H1 (cell line): ENCODE data around the gene FAF2. TPM values are rescaled to one million over a fixed set of nuclear protein-coding genes. Genes with fewer than 3 reads are reported as not detected.

Experiments
- CTCF ChIA-PET: fragments of 300-600 bp; sonication (Branson Sonifier 250); formaldehyde crosslinking; loops from one replicate; lab custom pipeline; 2021; ENCODE audit not compliant: partially characterized antibody; lab: Charles Lee
- POLR2A ChIA-PET: fragments of 300-600 bp; sonication (Branson Sonifier 250); formaldehyde crosslinking; loops from one replicate; lab custom pipeline; 2021; ENCODE audit warnings: inconsistent platforms; ENCODE audit not compliant: partially characterized antibody; lab: Charles Lee
- DNase-seq, 2 experiments: peaks; one replicate each; pipeline versions ENCODE4 v3.0.0 to v3.0.0-alpha.2; 2010 to 2022; ENCODE audit warnings: low spot score in 2 of 2, low read depth in 1 of 2, mixed read lengths in 1 of 2
- FAIRE-seq: peaks from 2 replicates; lab custom pipeline; 2011; peaks lifted over from hg19 to GRCh38; lab: Jason Lieb, UNC
- H2AFZ ChIP-seq: 2 replicates; pipeline ENCODE4 v1.8.1; 2012; ENCODE audit warnings: low read length, inconsistent platforms
- H2AK5ac ChIP-seq: 2 replicates; pipeline ENCODE4 v1.6.1; 2013; ENCODE audit warnings: low read depth, low read length
- H2BK120ac ChIP-seq: replicated peaks from 2 replicates; pipeline ENCODE3; 2013; ENCODE audit warnings: low read depth, low read length, inconsistent platforms
- H2BK12ac ChIP-seq: 2 replicates; pipeline ENCODE4 v1.6.1; 2013; ENCODE audit warnings: low read depth, low read length
- H2BK15ac ChIP-seq: 2 replicates; pipeline ENCODE4 v1.6.1; 2013; ENCODE audit warnings: low read length
- H2BK20ac ChIP-seq: 2 replicates; pipeline ENCODE4 v1.6.1; 2013; ENCODE audit warnings: low read length
- H2BK5ac ChIP-seq: 2 replicates; pipeline ENCODE4 v1.6.1; 2013; ENCODE audit warnings: low read depth, low read length
- H3K14ac ChIP-seq: 2 replicates; pipeline ENCODE4 v1.6.1; 2013; ENCODE audit warnings: inconsistent platforms; ENCODE audit not compliant: insufficient read length
- H3K18ac ChIP-seq: 2 replicates; pipeline ENCODE4 v1.6.1; 2013; ENCODE audit warnings: low read length; ENCODE audit errors: extremely low read depth
- H3K23ac ChIP-seq: 2 replicates; pipeline ENCODE4 v1.6.1; 2013; ENCODE audit warnings: inconsistent platforms; ENCODE audit not compliant: insufficient read length
- H3K23me2 ChIP-seq: 2 replicates; pipeline ENCODE4 v1.6.1; 2013; ENCODE audit warnings: low read depth, low read length
- H3K27ac ChIP-seq: 2 replicates; pipeline ENCODE4 v1.6.1; 2011; ENCODE audit warnings: low read depth, low read length, inconsistent platforms
- H3K27me3 ChIP-seq, 4 experiments: replicated peaks in 1 of 4; 1 replicate in 1 of 4; 2 replicates in 3 of 4; pipeline versions ENCODE4 v1.6.1 to v1.8.1; 2011 to 2013; ENCODE audit warnings: low read length in 3 of 4, mild to moderate bottlenecking in 3 of 4, inconsistent platforms in 2 of 4, mixed read lengths in 2 of 4, moderate library complexity in 1 of 4; ENCODE audit not compliant: control insufficient read depth in 3 of 4, insufficient read depth in 3 of 4; ENCODE audit errors: extremely low read depth in 1 of 4
- H3K36me3 ChIP-seq, 4 experiments: 2 replicates each; pipeline versions ENCODE4 v1.6.1 to v1.8.1; 2011 to 2013; ENCODE audit warnings: mild to moderate bottlenecking in 4 of 4, low read length in 3 of 4, moderate library complexity in 2 of 4, control low read depth in 1 of 4, inconsistent platforms in 1 of 4; ENCODE audit not compliant: insufficient read depth in 4 of 4, control insufficient read depth in 2 of 4
- H3K4ac ChIP-seq: replicated peaks from 2 replicates; pipeline ENCODE3; 2013; ENCODE audit warnings: low read length, low read depth, mixed read lengths, inconsistent platforms; ENCODE audit not compliant: insufficient read length
- H3K4me1 ChIP-seq, 4 experiments: replicated peaks in 1 of 4; 1 replicate in 1 of 4; 2 replicates in 3 of 4; pipeline versions ENCODE4 v1.6.1 to v1.8.1; 2011 to 2013; ENCODE audit warnings: low read length in 3 of 4, inconsistent platforms in 2 of 4, mixed read lengths in 1 of 4; ENCODE audit not compliant: insufficient read depth in 4 of 4, control insufficient read depth in 3 of 4
- H3K4me2 ChIP-seq, 2 experiments: 2 replicates each; pipeline versions ENCODE4 v1.6.1 to v1.8.1; 2011 to 2013; ENCODE audit warnings: low read depth in 2 of 2, low read length in 2 of 2, control low read depth in 1 of 2, inconsistent platforms in 1 of 2, mild to moderate bottlenecking in 1 of 2; ENCODE audit not compliant: insufficient read depth in 1 of 2
- H3K4me3 ChIP-seq, 4 experiments: fragments of 200-600, 300-600 bp in 1 of 4; sonication (generic), shearing (Covaris generic), sonication (Bioruptor Twin) in 1 of 4; 2 replicates each; pipeline versions ENCODE4 v1.5.1 to v1.8.1; 2011 to 2016; ENCODE audit warnings: low read length in 4 of 4, low read depth in 3 of 4, control low read depth in 2 of 4, inconsistent platforms in 2 of 4, mild to moderate bottlenecking in 2 of 4, mixed read lengths in 1 of 4, moderate library complexity in 1 of 4; ENCODE audit not compliant: insufficient read depth in 2 of 4; ENCODE audit errors: extremely low read depth in 1 of 4
- H3K56ac ChIP-seq: replicated peaks from 2 replicates; pipeline ENCODE3; 2013; ENCODE audit warnings: low read depth, mild to moderate bottlenecking, mixed read lengths, low read length, inconsistent platforms; ENCODE audit not compliant: insufficient read length
- H3K79me1 ChIP-seq: 2 replicates; pipeline ENCODE4 v1.6.1; 2013; ENCODE audit warnings: low read depth, low read length, control low read depth
- H3K79me2 ChIP-seq, 2 experiments: 2 replicates each; pipeline versions ENCODE4 v1.6.1 to v1.8.1; 2012 to 2013; ENCODE audit warnings: low read length in 2 of 2, mild to moderate bottlenecking in 2 of 2, inconsistent platforms in 1 of 2; ENCODE audit not compliant: insufficient read depth in 2 of 2, control insufficient read depth in 1 of 2
- H3K9ac ChIP-seq, 4 experiments: replicated peaks in 1 of 4; 1 replicate in 1 of 4; 2 replicates in 3 of 4; pipeline versions ENCODE4 v1.6.1 to v1.8.1; 2011 to 2013; ENCODE audit warnings: low read depth in 3 of 4, low read length in 3 of 4, control low read depth in 2 of 4, mild to moderate bottlenecking in 2 of 4, moderate library complexity in 2 of 4, inconsistent platforms in 1 of 4; ENCODE audit errors: extremely low read depth in 1 of 4
- H3K9me3 ChIP-seq, 2 experiments: 2 replicates each; pipeline versions ENCODE4 v1.6.1 to v1.8.1; 2012 to 2013; ENCODE audit warnings: mild to moderate bottlenecking in 2 of 2, moderate library complexity in 2 of 2, control low read depth in 1 of 2, inconsistent platforms in 1 of 2, low read depth in 1 of 2, low read length in 1 of 2, mixed read lengths in 1 of 2; ENCODE audit not compliant: insufficient read depth in 2 of 2
- H4K20me1 ChIP-seq, 2 experiments: replicated peaks in 1 of 2; 2 replicates each; pipeline versions ENCODE3 to v1.8.1; 2011 to 2013; ENCODE audit warnings: inconsistent platforms in 2 of 2, low read length in 2 of 2, mild to moderate bottlenecking in 1 of 2; ENCODE audit not compliant: insufficient read depth in 2 of 2, control insufficient read depth in 1 of 2
- H4K5ac ChIP-seq: 2 replicates; pipeline ENCODE4 v1.6.1; 2013; ENCODE audit warnings: low read length, low read depth, mixed read lengths, inconsistent platforms; ENCODE audit not compliant: insufficient read length
- H4K8ac ChIP-seq: 2 replicates; pipeline ENCODE4 v1.8.0; 2013; ENCODE audit warnings: mild to moderate bottlenecking, moderate library complexity, low read length, inconsistent platforms; ENCODE audit not compliant: insufficient read depth; ENCODE audit errors: extremely low read depth
- H4K91ac ChIP-seq: replicated peaks from 2 replicates; pipeline ENCODE3; 2013; ENCODE audit warnings: low read length, mixed read lengths, inconsistent platforms; ENCODE audit not compliant: insufficient read length
- BRCA1 ChIP-seq: IDR thresholded peaks from 2 replicates; pipeline ENCODE4 v1.6.1; 2012; ENCODE audit warnings: low read depth, low read length, improper control_type of control experiment
- CHD1 ChIP-seq: IDR thresholded peaks from 2 replicates; pipeline ENCODE4 v1.6.1; 2012; ENCODE audit warnings: low read depth, low read length, improper control_type of control experiment
- CREB1 ChIP-seq: IDR thresholded peaks from 2 replicates; pipeline ENCODE4 v1.6.1; 2012; ENCODE audit warnings: inconsistent platforms
- CTCF ChIP-seq, 3 experiments: IDR thresholded peaks; 1 replicate in 2 of 3; 2 replicates in 1 of 3; pipeline versions ENCODE4 v1.5.1 to v1.6.1; 2011; ENCODE audit warnings: low read length in 3 of 3, mild to moderate bottlenecking in 3 of 3, inconsistent platforms in 2 of 3, low read depth in 1 of 3, moderate library complexity in 1 of 3; ENCODE audit not compliant: insufficient read depth in 1 of 3; ENCODE audit errors: control extremely low read depth in 1 of 3
- EGR1 ChIP-seq: IDR thresholded peaks from 2 replicates; pipeline ENCODE4 v1.6.1; 2011; ENCODE audit warnings: low read depth, low read length, borderline replicate concordance
- POLR2A ChIP-seq, 2 experiments: IDR thresholded peaks; 1 replicate in 1 of 2; 2 replicates in 1 of 2; pipeline ENCODE4 v1.6.1; 2011; ENCODE audit warnings: low read depth in 2 of 2, low read length in 2 of 2, mild to moderate bottlenecking in 2 of 2; ENCODE audit errors: control extremely low read depth in 1 of 2
- POU5F1 ChIP-seq: IDR thresholded peaks from 2 replicates; pipeline ENCODE4 v1.6.1; 2011; ENCODE audit warnings: low read depth, mild to moderate bottlenecking, low read length, moderate library complexity
- RBBP5 ChIP-seq: IDR thresholded peaks from 2 replicates; pipeline ENCODE4 v1.7.1; 2012; ENCODE audit warnings: low read depth, mild to moderate bottlenecking, inconsistent platforms, low read length, moderate library complexity, borderline replicate concordance
- SIRT6 ChIP-seq: IDR thresholded peaks from one replicate; pipeline ENCODE4 v1.7.1; 2012; ENCODE audit warnings: low read length, inconsistent platforms
- SP1 ChIP-seq: IDR thresholded peaks from 2 replicates; pipeline ENCODE4 v1.6.1; 2011; ENCODE audit warnings: low read depth, low read length
- SRF ChIP-seq: IDR thresholded peaks from 2 replicates; pipeline ENCODE4 v1.6.1; 2011; ENCODE audit warnings: mild to moderate bottlenecking, low read depth, low read length, moderate library complexity
- TEAD4 ChIP-seq: IDR thresholded peaks from 2 replicates; pipeline ENCODE4 v1.6.1; 2012; ENCODE audit warnings: low read depth, low read length, inconsistent platforms, mixed read lengths
- ZNF274 ChIP-seq: IDR thresholded peaks from 2 replicates; pipeline ENCODE4 v1.7.0; 2012; ENCODE audit warnings: low read length, borderline replicate concordance; ENCODE audit errors: extremely low read depth
- WGBS, 2 experiments: shearing (Covaris generic) in 1 of 2; methylation state at CpG; one replicate each; pipeline versions ENCODE4 v1.1.6 to v1.1.7; 2013 to 2015; ENCODE audit warnings: low lambda C conversion rate in 2 of 2, mixed read lengths in 2 of 2, inconsistent platforms in 1 of 2, low coverage in 1 of 2, missing lambda C conversion rate in 1 of 2; ENCODE audit not compliant: insufficient replicate concordance in 2 of 2, insufficient coverage in 1 of 2, insufficient read length in 1 of 2; ENCODE audit errors: extremely low coverage in 1 of 2, missing lambda C conversion rate in 1 of 2; 5-methylcytosine and 5-hydroxymethylcytosine counted together
- polyA plus RNA-seq, 7 experiments: library from polyadenylated mRNA; depleted of rRNA in 3 of 7; stranded (reverse) in 5 of 7; unstranded in 2 of 7; fragments of >200 nt in 5 of 7; fragments of 200-250 nt in 2 of 7; gene quantifications; 1 replicate in 5 of 7; 2 replicates in 1 of 7; 4 replicates in 1 of 7; pipeline versions ENCODE4 v1.2.1 to v1.2.3, GENCODE V29; 2011 to 2013; ENCODE audit warnings: missing spikeins in 2 of 7, mixed read lengths in 2 of 7
- total RNA-seq: library from RNA; stranded (reverse); fragmentation: NEBNext Ultra II Directional; extraction: Animal tissue kit (Norgen Biotek cat#: 25700); gene quantifications from 2 replicates; pipeline ENCODE4 v1.2.1, GENCODE V29; 2021

FAF2 gene
- total and polyA plus RNA-seq, 2 of the 8 experiments (the other 6 are each of a cell fraction or from before 2014, with no cell fraction given) = 20.8 to 35.8 TPM

GRCh38 chr5:176485176-176485575 is 37.0 kb downstream of the FAF2 start:
- no peaks in the 10 kb centered on the region for H3K9me3 ChIP-seq
- H3K4me3 ChIP-seq = no peak overlapping the region
- no peaks in the 10 kb centered on the region for H3K23me2 ChIP-seq
- H3K27me3 ChIP-seq = no peaks in the 10 kb centered on the region
- H3K9ac ChIP-seq = no peak overlapping the region
- no peak overlapping the region for H4K91ac ChIP-seq
- POLR2A ChIA-PET = interaction anchor here (0.7 to 2.0 kb wide), 3 partner anchors 19 to 45 kb away, joined by 3 to 6 read pairs (median 4); no protein-coding TSS in a partner anchor
- DNase-seq = no peak
- H4K8ac ChIP-seq = no peak overlapping the region
- WGBS, 2 experiments = 91% methylated on average over 2 of the region's 2 CpGs; no CpG with 5 or more reads in 1 of the 2 experiments
- H3K4me2 ChIP-seq = no peak overlapping the region
- no peak overlapping the region for H3K14ac ChIP-seq
- CTCF ChIA-PET = interaction anchor here (1.1 kb wide), 2 partner anchors 11 to 30 kb away, joined by 3 to 6 read pairs; no protein-coding TSS in a partner anchor
- no peak overlapping the region for H2BK120ac ChIP-seq
- H3K27ac ChIP-seq = no peak overlapping the region
- H2BK5ac ChIP-seq = no peak overlapping the region
- no peak overlapping the region for H2BK15ac ChIP-seq
- H3K56ac ChIP-seq = no peak overlapping the region
- no peak overlapping the region for H3K18ac ChIP-seq
- no peak for FAIRE-seq
- no peaks in the 10 kb centered on the region for H3K4me1 ChIP-seq
- no peak overlapping the region for H2AFZ ChIP-seq
- H3K79me2 ChIP-seq = no peaks in the 10 kb centered on the region; a peak in 1 of 4 replicates
- H3K4ac ChIP-seq = no peak overlapping the region
- no peak overlapping the region for H3K23ac ChIP-seq
- peaks cover 3% of the 10 kb centered on the region in 2 experiments for H4K20me1 ChIP-seq
- no peak overlapping the region for H4K5ac ChIP-seq
- H2BK12ac ChIP-seq = no peak overlapping the region
- peaks cover 0 to 26% (median 13%) of the 10 kb centered on the region in 4 experiments; a peak in 6 of 8 replicates for H3K36me3 ChIP-seq
- peaks cover 3% of the 10 kb centered on the region; the same call in 1 of the 2 replicates for H3K79me1 ChIP-seq
- no peak overlapping the region for H2BK20ac ChIP-seq
- H2AK5ac ChIP-seq = no peak overlapping the region
- TF ChIP-seq BRCA1 (no peak), SIRT6 (no peak), SRF (no peak), RBBP5 (no peak), POU5F1 (no peak), ZNF274 (no peak), CTCF (IDR thresholded peaks at IDR 0.05; ENCODE audit: control extremely low read depth in 1 of 3, insufficient read depth in 1 of 3, low read depth in 1 of 3, low read length in 3 of 3) (no peak), CREB1 (no peak), EGR1 (no peak), TEAD4 (no peak), POLR2A (IDR thresholded peaks at IDR 0.05; ENCODE audit: control extremely low read depth in 1 of 2, low read depth in 2 of 2, low read length in 2 of 2) (no peak), SP1 (no peak), CHD1 (no peak)
